ENCODE results near the gene SP7.

SP7 gene

DNA sequence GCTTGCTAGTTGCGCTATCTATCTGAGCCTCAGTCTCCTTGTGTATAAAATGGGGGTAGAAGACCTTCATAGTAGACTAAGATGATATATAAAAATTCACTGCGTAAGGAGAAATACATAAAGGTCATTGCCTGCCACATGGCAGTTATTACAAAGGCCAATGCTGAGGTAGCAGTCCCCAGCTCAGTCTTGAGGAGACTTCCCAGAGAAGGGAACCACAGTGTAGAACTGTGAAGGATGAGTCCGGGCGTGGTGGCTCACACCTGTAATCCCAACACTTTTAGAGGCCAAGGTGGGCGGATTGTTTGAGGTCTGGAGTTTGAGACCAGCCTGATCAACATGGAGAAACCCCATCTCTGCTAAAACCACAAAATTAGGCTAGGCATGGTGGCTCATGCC lies 17.1 kb upstream of the SP7 start:
- Histone ChIP-seq H3K9ac (ENCODE audit: insufficient read length) (no peak overlapping the region), H3K27ac (no peak overlapping the region), H3K4me3 (no peak overlapping the region), H3K9me3 (ENCODE audit: low read depth, low read length) (no peaks in the 10 kb centered on the region), H3K36me3 (ENCODE audit: insufficient read depth, low read length) (no peaks in the 10 kb centered on the region)
- TF ChIP-seq FOXP2 (optimal IDR thresholded peaks at IDR 0.05; ENCODE audit: control extremely low read depth, extremely low read length, insufficient read depth) (no peak), POLR2AphosphoS5 (IDR thresholded peaks at IDR 0.05; ENCODE audit: borderline replicate concordance, low read depth, low read length) (no peak), EZH2 (IDR thresholded peaks at IDR 0.05) (no peak)
- DNase-seq (ENCODE audit: low read depth, low spot score) = no peak

DNA sequence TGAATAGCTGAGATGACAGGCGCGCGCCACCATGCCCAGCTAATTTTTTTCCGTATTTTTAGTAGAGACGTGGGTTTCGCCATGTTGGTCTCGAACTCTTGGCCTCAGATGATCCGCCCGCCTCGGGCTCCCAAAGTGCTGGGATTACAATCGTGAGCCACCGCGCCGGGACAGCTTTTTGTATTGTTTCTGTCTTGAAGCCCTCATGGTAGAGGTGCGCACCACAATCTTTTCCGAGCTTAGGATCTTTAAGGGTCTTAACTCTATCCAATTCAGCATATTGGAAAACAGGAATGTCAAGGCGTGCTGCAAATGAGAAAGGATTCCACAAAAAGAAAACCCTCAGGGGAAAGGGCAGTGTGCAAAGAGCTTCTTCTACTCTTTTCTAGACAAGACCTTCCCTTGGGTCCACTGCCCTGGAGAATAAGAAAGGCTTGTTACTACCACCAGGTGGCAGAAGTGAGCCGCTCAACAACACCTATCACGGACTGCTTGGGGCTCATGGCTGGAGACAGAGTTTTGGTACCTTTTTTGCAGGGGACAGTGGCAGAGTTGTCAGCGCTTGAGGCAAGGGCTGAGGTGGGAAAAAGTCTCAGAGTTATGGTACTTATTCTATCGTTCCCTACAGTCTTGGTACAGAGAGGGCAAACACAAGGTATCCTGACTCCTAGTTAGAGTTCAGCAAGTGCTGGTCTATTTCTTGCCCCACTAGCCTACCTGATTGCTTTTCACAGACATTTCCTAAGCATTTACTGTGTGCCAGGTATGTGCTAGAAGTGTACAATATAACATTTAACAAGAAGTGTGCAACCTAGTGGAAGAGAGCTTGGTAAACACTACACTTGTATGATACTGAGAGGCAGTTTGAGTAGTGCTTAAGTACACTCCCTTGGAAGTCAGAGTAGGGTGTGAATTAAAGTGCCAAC lies 16.4 kb upstream of the SP7 start:
- H3K27ac ChIP-seq = no peak overlapping the region
- no peaks in the 10 kb centered on the region for H3K36me3 ChIP-seq (ENCODE audit: insufficient read depth, low read length)
- H3K4me3 ChIP-seq = no peak overlapping the region
- DNase-seq (ENCODE audit: low read depth, low spot score) = peak; percentile 79
- H3K9ac ChIP-seq (ENCODE audit: insufficient read length) = no peak overlapping the region
- H3K9me3 ChIP-seq (ENCODE audit: low read depth, low read length) = no peaks in the 10 kb centered on the region
- TF ChIP-seq EZH2 (IDR thresholded peaks at IDR 0.05) (no peak), FOXP2 (optimal IDR thresholded peaks at IDR 0.05; ENCODE audit: control extremely low read depth, extremely low read length, insufficient read depth) (no peak), POLR2AphosphoS5 (IDR thresholded peaks at IDR 0.05; ENCODE audit: borderline replicate concordance, low read depth, low read length) (no peak)

DNA sequence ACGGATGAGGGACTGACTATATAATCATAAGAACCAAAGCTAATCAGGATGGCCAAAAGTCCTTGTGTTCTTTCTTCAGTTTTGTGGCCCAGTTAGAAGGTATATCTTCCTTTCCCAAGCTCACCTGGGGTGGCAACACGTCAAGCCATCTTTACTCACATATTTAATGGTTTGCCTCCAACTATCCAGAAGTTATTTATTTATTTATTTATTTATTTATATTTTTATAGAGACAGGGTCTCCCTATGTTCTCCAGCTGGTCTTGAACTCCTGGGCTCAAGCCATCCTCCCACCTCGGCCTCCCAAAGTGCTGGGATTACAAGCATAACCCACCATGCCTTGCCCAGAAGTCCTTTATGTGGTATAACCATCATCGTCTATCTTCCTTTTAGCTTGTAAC lies 11.8 kb upstream of the SP7 start:
- Histone ChIP-seq H3K36me3 (ENCODE audit: insufficient read depth, low read length) (no peaks in the 10 kb centered on the region), H3K27ac (no peak overlapping the region), H3K4me3 (no peak overlapping the region), H3K9me3 (ENCODE audit: low read depth, low read length) (no peaks in the 10 kb centered on the region), H3K9ac (ENCODE audit: insufficient read length) (no peak overlapping the region)
- TF ChIP-seq POLR2AphosphoS5 (IDR thresholded peaks at IDR 0.05; ENCODE audit: borderline replicate concordance, low read depth, low read length) (no peak), FOXP2 (optimal IDR thresholded peaks at IDR 0.05; ENCODE audit: control extremely low read depth, extremely low read length, insufficient read depth) (no peak), EZH2 (IDR thresholded peaks at IDR 0.05) (no peak)
- no peak for DNase-seq (ENCODE audit: low read depth, low spot score)

DNA sequence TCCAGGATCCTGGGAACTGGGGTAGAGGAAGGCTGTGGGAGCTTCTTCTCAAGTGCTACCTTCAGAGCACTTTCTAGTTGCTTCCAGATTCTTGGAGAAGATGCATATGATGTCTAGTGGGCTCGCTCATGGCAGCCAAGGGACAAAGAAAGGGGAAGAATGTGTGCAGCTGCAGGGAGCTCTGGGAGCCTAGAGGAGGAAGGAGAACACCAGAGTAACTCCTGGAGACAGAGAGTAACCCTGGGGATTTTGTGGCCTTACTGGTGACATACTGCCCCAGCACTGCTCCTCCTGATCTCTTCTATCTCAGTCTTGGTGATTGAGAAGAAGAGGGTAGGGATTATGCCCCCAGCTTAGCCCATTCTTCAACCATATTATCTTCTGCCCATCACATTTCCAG lies 10.3 kb upstream of the SP7 start:
- peak overlapping the region; percentile 78; the same call in 1 of the 2 replicates for H3K4me3 ChIP-seq
- no peaks in the 10 kb centered on the region for H3K9me3 ChIP-seq (ENCODE audit: low read depth, low read length)
- H3K9ac ChIP-seq (ENCODE audit: insufficient read length) = no peak overlapping the region
- TF ChIP-seq FOXP2 (optimal IDR thresholded peaks at IDR 0.05; ENCODE audit: control extremely low read depth, extremely low read length, insufficient read depth) (no peak), POLR2AphosphoS5 (IDR thresholded peaks at IDR 0.05; ENCODE audit: borderline replicate concordance, low read depth, low read length) (no peak), EZH2 (IDR thresholded peaks at IDR 0.05) (no peak)
- H3K36me3 ChIP-seq (ENCODE audit: insufficient read depth, low read length) = no peaks in the 10 kb centered on the region
- H3K27ac ChIP-seq = peak overlapping the region; percentile 84
- DNase-seq (ENCODE audit: low read depth, low spot score) = no peak

DNA sequence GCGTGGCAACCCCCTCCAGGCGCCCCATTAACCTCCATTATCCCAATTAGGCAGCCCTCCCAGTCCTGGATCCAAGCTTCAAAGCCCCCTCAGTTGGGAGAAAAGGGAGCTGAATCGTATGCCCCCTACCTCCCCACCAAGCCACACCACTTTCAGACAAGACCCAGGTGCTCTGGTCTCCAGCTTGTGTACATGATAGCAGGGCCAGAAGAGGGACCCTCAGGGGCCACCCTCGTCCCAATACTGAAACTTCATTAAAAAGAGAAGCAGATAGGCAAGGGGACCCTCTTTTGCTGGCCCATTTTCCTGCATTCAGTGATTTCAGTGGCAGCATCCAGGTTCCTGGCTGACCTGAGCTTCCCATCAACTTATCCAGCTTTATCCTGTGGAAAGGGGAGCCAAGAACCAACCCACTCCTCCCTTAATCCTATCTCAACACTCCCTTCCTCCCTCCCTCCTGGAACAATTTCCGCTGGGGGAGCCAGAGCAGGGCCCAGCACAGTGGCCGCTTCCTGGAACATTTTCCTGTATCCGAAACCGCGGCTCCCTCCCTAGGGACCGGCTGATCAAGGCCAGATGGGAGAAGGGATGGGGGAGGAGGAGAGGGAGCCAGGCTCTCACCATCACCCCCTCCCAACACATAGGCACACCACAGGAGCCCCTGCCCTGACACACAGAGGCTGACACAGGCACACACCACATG lies 9.5 kb upstream of the SP7 start:
- Histone ChIP-seq H3K4me3 (peak overlapping the region; percentile 78), H3K36me3 (ENCODE audit: insufficient read depth, low read length) (no peaks in the 10 kb centered on the region), H3K27ac (peak overlapping the region; percentile 84), H3K9me3 (ENCODE audit: low read depth, low read length) (no peaks in the 10 kb centered on the region), H3K9ac (ENCODE audit: insufficient read length) (peak overlapping the region; percentile 51)
- DNase-seq (ENCODE audit: low read depth, low spot score) = peak; percentile 66
- TF ChIP-seq POLR2AphosphoS5 (IDR thresholded peaks at IDR 0.05; ENCODE audit: borderline replicate concordance, low read depth, low read length) (peak; percentile 19; the same call in 1 of the 2 replicates), EZH2 (IDR thresholded peaks at IDR 0.05) (no peak), FOXP2 (optimal IDR thresholded peaks at IDR 0.05; ENCODE audit: control extremely low read depth, extremely low read length, insufficient read depth) (peak; percentile 92)

DNA sequence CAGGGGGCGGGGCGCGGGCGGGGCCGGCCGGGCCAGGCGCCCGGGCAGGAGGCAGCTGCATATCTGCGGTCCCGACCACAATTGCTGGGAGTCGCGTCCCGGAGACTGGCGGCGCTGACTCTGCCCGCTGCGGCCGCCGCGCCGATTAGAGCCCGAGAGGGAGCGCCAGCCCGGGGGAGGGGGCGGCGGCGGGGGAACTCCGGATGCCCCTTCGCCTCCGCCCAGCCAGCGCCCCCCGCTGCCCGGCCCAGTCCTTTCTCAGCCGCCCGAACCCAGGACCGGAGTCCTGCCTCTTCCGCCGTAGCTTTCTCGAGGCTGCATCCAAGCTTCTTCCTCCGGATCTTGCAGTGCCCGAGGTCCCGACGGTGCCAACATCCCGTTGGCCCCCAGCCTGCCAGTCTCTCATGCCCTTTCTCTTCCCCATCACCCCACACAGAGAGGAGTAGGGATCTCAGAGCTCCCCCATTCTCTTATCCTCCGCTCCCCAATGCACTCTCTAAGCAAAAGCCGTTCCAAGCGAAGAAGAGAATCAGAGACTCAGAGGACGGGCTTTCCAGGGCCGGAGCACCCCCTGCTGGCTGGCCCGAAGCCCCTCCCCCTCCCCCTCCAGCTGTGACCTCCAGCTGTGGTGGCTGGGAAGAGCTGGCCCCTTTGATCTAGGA lies 8.8 kb upstream of the SP7 start:
- 0 out of 2 replicates have a peak, but pooled peaks have one; percentile 2 for TF ChIP-seq POLR2AphosphoS5 (IDR thresholded peaks at IDR 0.05; ENCODE audit: borderline replicate concordance, low read depth, low read length)
- no peak for TF ChIP-seq EZH2 (IDR thresholded peaks at IDR 0.05)
- Histone ChIP-seq H3K4me3 (peak overlapping the region; percentile 78), H3K27ac (peak overlapping the region; percentile 68), H3K36me3 (ENCODE audit: insufficient read depth, low read length) (no peaks in the 10 kb centered on the region), H3K9ac (ENCODE audit: insufficient read length) (peak overlapping the region; percentile 51), H3K9me3 (ENCODE audit: low read depth, low read length) (no peaks in the 10 kb centered on the region)
- no peak for DNase-seq (ENCODE audit: low read depth, low spot score)

DNA sequence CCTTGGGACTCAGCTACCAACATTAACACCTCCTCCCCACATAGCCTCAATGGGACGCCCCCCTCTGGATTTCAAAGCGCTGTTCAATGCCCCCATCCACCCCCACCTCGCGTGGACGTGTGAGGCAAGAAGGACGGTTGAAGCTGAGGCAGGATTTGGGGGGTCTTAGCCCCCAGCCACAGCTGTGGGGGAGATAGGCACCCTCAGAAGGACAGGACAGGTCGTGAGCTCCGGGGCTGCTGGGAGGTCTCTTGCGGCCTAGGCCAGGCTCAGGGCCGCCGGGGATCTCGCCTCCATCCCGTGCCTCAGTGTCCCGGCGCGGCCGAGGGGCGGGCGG lies 8.3 kb upstream of the SP7 start:
- DNase-seq (ENCODE audit: low read depth, low spot score) = no peak
- H3K36me3 ChIP-seq (ENCODE audit: insufficient read depth, low read length) = no peaks in the 10 kb centered on the region
- H3K4me3 ChIP-seq = no peak overlapping the region
- H3K9ac ChIP-seq (ENCODE audit: insufficient read length) = no peak overlapping the region
- no peak overlapping the region for H3K27ac ChIP-seq
- H3K9me3 ChIP-seq (ENCODE audit: low read depth, low read length) = no peaks in the 10 kb centered on the region
- TF ChIP-seq EZH2 (IDR thresholded peaks at IDR 0.05) (no peak), POLR2AphosphoS5 (IDR thresholded peaks at IDR 0.05; ENCODE audit: borderline replicate concordance, low read depth, low read length) (no peak), FOXP2 (optimal IDR thresholded peaks at IDR 0.05; ENCODE audit: control extremely low read depth, extremely low read length, insufficient read depth) (no peak)

DNA sequence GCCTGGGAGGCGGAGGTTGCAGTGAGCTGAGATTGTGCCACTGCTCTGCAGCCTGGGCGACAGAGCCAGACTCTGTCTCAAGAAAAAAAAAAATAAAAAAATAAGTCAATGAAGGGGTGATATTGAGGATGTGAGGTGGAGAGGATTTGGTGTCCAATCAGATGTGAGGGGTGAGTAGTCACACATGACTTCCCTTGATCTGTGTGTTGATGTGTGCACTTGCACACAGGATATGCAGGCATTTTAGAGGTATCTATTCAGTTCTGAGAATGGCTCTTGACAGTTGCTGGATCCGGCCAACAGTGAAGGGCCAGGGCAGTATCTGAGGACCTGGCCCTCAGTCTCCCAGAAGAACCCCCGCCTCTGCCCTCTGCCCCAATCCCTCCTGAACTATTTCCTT lies 7.8 kb upstream of the SP7 start:
- no peak for TF ChIP-seq EZH2 (IDR thresholded peaks at IDR 0.05)
- TF ChIP-seq FOXP2 (optimal IDR thresholded peaks at IDR 0.05; ENCODE audit: control extremely low read depth, extremely low read length, insufficient read depth) = no peak
- no peak for TF ChIP-seq POLR2AphosphoS5 (IDR thresholded peaks at IDR 0.05; ENCODE audit: borderline replicate concordance, low read depth, low read length)
- Histone ChIP-seq H3K9ac (ENCODE audit: insufficient read length) (no peak overlapping the region), H3K36me3 (ENCODE audit: insufficient read depth, low read length) (no peaks in the 10 kb centered on the region), H3K4me3 (no peak overlapping the region), H3K27ac (no peak overlapping the region), H3K9me3 (ENCODE audit: low read depth, low read length) (no peaks in the 10 kb centered on the region)
- DNase-seq (ENCODE audit: low read depth, low spot score) = no peak

All from SK-N-MC (cell line).